Upper lobe of left lung (tissue), 4 donors: ENCODE results near the gene CNFN.

Experiments used
- EP300 ChIP-seq, 4 donors: sonication (generic); formaldehyde crosslinking; IDR thresholded peaks; one replicate each; pipeline ENCODE4 v1.5.1; 2017; ENCODE audit warnings: antibody characterized with exemption in 4 of 4, control low read depth in 2 of 4
- POLR2A ChIP-seq, 4 donors: fragments of 450-650 bp; IDR thresholded peaks; one replicate each; pipeline ENCODE4 v1.5.1; 2016 to 2017; ENCODE audit warnings: antibody characterized with exemption in 4 of 4, mild to moderate bottlenecking in 2 of 4
- POLR2AphosphoS5 ChIP-seq, 2 donors: sonication (generic); formaldehyde crosslinking; IDR thresholded peaks; one replicate each; pipeline ENCODE4 v1.5.1; 2017; ENCODE audit warnings: antibody characterized with exemption in 2 of 2
- TF ChIP-seq, protein P1 (sequence below), 6 experiments: fragments of 450-650 bp in 4 of 6; fragments of 200-600 bp in 2 of 6; sonication (generic) in 2 of 6; IDR thresholded peaks; one replicate each; pipeline ENCODE4 v1.5.1; 2016 to 2019; ENCODE audit warnings: antibody characterized with exemption in 6 of 6

DNA sequence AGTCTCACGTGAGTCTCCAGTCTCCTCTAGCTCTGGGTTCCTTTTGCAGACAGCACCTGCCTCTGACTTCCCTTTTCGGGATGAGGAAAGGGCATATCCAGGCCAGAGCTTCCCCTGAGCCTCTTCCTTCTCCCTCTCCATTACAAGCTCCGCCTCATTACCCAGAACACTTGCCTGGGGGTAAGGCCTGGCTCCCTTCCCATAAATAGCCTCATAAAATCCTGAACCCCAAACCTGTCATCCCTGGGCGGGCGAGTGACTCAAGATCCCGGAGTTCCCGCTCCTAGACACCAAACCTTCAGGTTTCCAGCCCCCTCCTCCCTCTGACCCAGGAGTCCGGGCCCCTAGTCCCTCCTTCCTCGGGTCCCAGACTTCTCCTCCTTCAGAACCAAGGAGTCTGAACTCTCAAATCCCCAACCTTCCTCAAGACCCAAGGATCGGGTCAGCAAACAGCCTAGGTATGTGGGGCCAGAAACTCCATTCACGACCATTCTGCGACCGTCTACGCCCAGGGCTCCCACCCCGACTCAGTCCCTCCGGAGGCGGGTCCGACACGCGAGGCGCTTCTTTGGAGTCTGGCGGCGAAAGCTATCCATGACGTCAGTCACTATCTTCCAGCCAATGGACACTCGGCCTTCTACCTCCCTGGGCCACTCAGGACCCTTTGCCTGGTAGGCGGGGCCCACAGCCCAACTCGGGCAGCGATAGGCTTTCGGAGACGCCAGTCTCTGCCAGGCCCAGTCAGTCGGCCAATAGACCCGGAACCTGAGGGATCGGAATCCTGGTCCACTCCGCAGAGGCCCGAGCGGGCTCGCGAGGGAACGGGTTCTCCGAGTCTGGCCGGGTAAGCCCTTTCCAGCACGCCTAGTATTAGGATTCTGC lies 6.5 kb upstream of the CNFN start:
- TF ChIP-seq, protein P1, sequence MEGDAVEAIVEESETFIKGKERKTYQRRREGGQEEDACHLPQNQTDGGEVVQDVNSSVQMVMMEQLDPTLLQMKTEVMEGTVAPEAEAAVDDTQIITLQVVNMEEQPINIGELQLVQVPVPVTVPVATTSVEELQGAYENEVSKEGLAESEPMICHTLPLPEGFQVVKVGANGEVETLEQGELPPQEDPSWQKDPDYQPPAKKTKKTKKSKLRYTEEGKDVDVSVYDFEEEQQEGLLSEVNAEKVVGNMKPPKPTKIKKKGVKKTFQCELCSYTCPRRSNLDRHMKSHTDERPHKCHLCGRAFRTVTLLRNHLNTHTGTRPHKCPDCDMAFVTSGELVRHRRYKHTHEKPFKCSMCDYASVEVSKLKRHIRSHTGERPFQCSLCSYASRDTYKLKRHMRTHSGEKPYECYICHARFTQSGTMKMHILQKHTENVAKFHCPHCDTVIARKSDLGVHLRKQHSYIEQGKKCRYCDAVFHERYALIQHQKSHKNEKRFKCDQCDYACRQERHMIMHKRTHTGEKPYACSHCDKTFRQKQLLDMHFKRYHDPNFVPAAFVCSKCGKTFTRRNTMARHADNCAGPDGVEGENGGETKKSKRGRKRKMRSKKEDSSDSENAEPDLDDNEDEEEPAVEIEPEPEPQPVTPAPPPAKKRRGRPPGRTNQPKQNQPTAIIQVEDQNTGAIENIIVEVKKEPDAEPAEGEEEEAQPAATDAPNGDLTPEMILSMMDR (IDR thresholded peaks at IDR 0.05), result no peak
- TF ChIP-seq POLR2A (IDR thresholded peaks at IDR 0.05), result peak in 2 of 4 donors; percentile 71 to 84
- no peak for TF ChIP-seq EP300 (IDR thresholded peaks at IDR 0.05)
- peak in 1 of 2 donors; percentile 82 for TF ChIP-seq POLR2AphosphoS5 (IDR thresholded peaks at IDR 0.05)
